Loucy (cell line): ENCODE data around the gene GAS6.

ENCODE experiments used
- H2AFZ ChIP-seq: fragments of 200-600 bp; sonication (generic); 2 replicates; pipeline ENCODE4 v1.6.0; 2016; ENCODE audit warnings: antibody characterized with exemption, mild to moderate bottlenecking, low read length, moderate library complexity
- H3F3A ChIP-seq: fragments of 200-600 bp; 2 replicates; pipeline ENCODE4 v1.6.0; 2016; ENCODE audit warnings: antibody characterized with exemption, low read depth, mild to moderate bottlenecking
- H3K27me3 ChIP-seq: fragments of 200-600 bp; sonication (generic); 2 replicates; pipeline ENCODE4 v1.6.1; 2014; ENCODE audit warnings: low read length, mild to moderate bottlenecking; ENCODE audit not compliant: insufficient read depth, poor library complexity, severe bottlenecking
- H3K36me3 ChIP-seq: fragments of 200-600 bp; sonication (generic); 2 replicates; pipeline ENCODE4 v1.6.1; 2016; ENCODE audit warnings: low read length; ENCODE audit not compliant: insufficient read depth
- H3K4me1 ChIP-seq: fragments of 200-600 bp; sonication (generic); 2 replicates; pipeline ENCODE4 v1.5.1; 2014; ENCODE audit warnings: low read length, mild to moderate bottlenecking; ENCODE audit not compliant: insufficient read depth, poor library complexity, severe bottlenecking
- H3K4me2 ChIP-seq: fragments of 200-600 bp; sonication (generic); 2 replicates; pipeline ENCODE4 v1.6.0; 2014; ENCODE audit warnings: antibody characterized with exemption, low read length, low read depth, mild to moderate bottlenecking; ENCODE audit not compliant: poor library complexity, severe bottlenecking
- H3K4me3 ChIP-seq: fragments of 200-600 bp; sonication (generic); 2 replicates; pipeline ENCODE4 v1.5.1; 2014; ENCODE audit warnings: low read length, mild to moderate bottlenecking, mixed read lengths; ENCODE audit not compliant: poor library complexity, severe bottlenecking
- H3K79me2 ChIP-seq: fragments of 200-600 bp; sonication (generic); 2 replicates; pipeline ENCODE4 v1.6.1; 2014; ENCODE audit warnings: low read length; ENCODE audit not compliant: insufficient read depth
- H3K9ac ChIP-seq: fragments of 200-600 bp; sonication (generic); 2 replicates; pipeline ENCODE4 v1.6.0; 2014; ENCODE audit warnings: mild to moderate bottlenecking, low read depth, low read length, moderate library complexity; ENCODE audit not compliant: poor library complexity, severe bottlenecking
- H3K9me2 ChIP-seq: fragments of 200-600 bp; sonication (generic); replicated peaks from 2 replicates; pipeline ENCODE4 v1.6.1; 2016; ENCODE audit warnings: low read depth, low read length, mixed read lengths
- H3K9me3 ChIP-seq: fragments of 200-600 bp; sonication (generic); 2 replicates; pipeline ENCODE4 v1.6.1; 2014; ENCODE audit warnings: mild to moderate bottlenecking, antibody characterized with exemption, low read length, low read depth; ENCODE audit not compliant: insufficient read depth
- H4K20me1 ChIP-seq: fragments of 200-600 bp; sonication (generic); 2 replicates; pipeline ENCODE4 v1.6.0; 2014; ENCODE audit warnings: antibody characterized with exemption, low read length, mild to moderate bottlenecking; ENCODE audit not compliant: insufficient read depth, poor library complexity, severe bottlenecking
- CTCF ChIP-seq: fragments of 200-600 bp; sonication (generic); conservative IDR thresholded peaks from 2 replicates; pipeline ENCODE4 v1.5.1; 2014; ENCODE audit warnings: mild to moderate bottlenecking, antibody characterized with exemption, low read length
- EZH2phosphoT487 ChIP-seq: fragments of 200-600 bp; IDR thresholded peaks from 2 replicates; pipeline ENCODE4 v1.6.1; 2018; ENCODE audit warnings: antibody characterized with exemption, mild to moderate bottlenecking, moderate library complexity, borderline replicate concordance

The GAS6 gene

GRCh38 chr13:113819731-113820715, 43.9 kb downstream of the GAS6 start:
- H3K9ac ChIP-seq = no peak overlapping the region
- H3K27me3 ChIP-seq = no peaks in the 10 kb centered on the region
- H4K20me1 ChIP-seq = no peaks in the 10 kb centered on the region
- H3K79me2 ChIP-seq = no peaks in the 10 kb centered on the region
- no peaks in the 10 kb centered on the region for H3K9me2 ChIP-seq
- H3K36me3 ChIP-seq = no peaks in the 10 kb centered on the region
- H2AFZ ChIP-seq = no peak overlapping the region
- no peaks in the 10 kb centered on the region for H3F3A ChIP-seq
- TF ChIP-seq EZH2phosphoT487 = no peak
- no peak for TF ChIP-seq CTCF
- H3K4me3 ChIP-seq = no peak overlapping the region
- H3K4me2 ChIP-seq = no peak overlapping the region
- no peaks in the 10 kb centered on the region for H3K9me3 ChIP-seq
- H3K4me1 ChIP-seq = peaks cover 4% of the 10 kb centered on the region

GRCh38 chr13:113819341-113819730, 44.5 kb downstream of the GAS6 start:
- Histone ChIP-seq H3K79me2 (no peaks in the 10 kb centered on the region), H3K9me2 (no peaks in the 10 kb centered on the region), H3K4me3 (no peak overlapping the region), H3K9ac (no peak overlapping the region), H3K27me3 (no peaks in the 10 kb centered on the region), H2AFZ (no peak overlapping the region), H3K9me3 (no peaks in the 10 kb centered on the region), H4K20me1 (no peaks in the 10 kb centered on the region), H3F3A (no peaks in the 10 kb centered on the region), H3K36me3 (no peaks in the 10 kb centered on the region), H3K4me1 (peaks cover 4% of the 10 kb centered on the region), H3K4me2 (no peak overlapping the region)
- TF ChIP-seq CTCF (no peak), EZH2phosphoT487 (no peak)

- Histone ChIP-seq H3K79me2 (no peaks in the 10 kb centered on the region), H3K9me3 (no peaks in the 10 kb centered on the region), H3F3A (no peaks in the 10 kb centered on the region), H3K9ac (no peak overlapping the region), H3K4me2 (no peak overlapping the region), H3K4me1 (peaks cover 4% of the 10 kb centered on the region), H3K36me3 (no peaks in the 10 kb centered on the region), H3K9me2 (no peaks in the 10 kb centered on the region), H4K20me1 (no peaks in the 10 kb centered on the region), H2AFZ (no peak overlapping the region), H3K27me3 (no peaks in the 10 kb centered on the region), H3K4me3 (no peak overlapping the region)
- TF ChIP-seq CTCF = no peak
- no peak for TF ChIP-seq EZH2phosphoT487
Observed at GRCh38 chr13:113818700-113819295, 45.1 kb downstream of the GAS6 start.
